ENCODE data around the gene IMPACT.
A peak's percentile ranks its signal among the peaks of the same experiment; 100 is the strongest.

IMPACT gene

GRCh38 chr18:24485681-24486080 lies 59.2 kb downstream of the IMPACT start:
- no peak for DNase-seq

- DNase-seq: no peak
Measured at GRCh38 chr18:24486684-24487083, 60.2 kb downstream of the IMPACT start.

GRCh38 chr18:24488824-24489493 lies 62.5 kb downstream of the IMPACT start:
- DNase-seq: peak; percentile 65

- no peak for DNase-seq
Measured at GRCh38 chr18:24490539-24490938, 64.1 kb downstream of the IMPACT start.

GRCh38 chr18:24491927-24492834 lies 65.7 kb downstream of the IMPACT start:
- DNase-seq: no peak

GRCh38 chr18:24494586-24494985 lies 68.1 kb downstream of the IMPACT start:
- no peak for DNase-seq

- DNase-seq: no peak
Measured at GRCh38 chr18:24497031-24497754, 70.7 kb downstream of the IMPACT start.

- DNase-seq: no peak
Measured at GRCh38 chr18:24499814-24500213, 73.3 kb downstream of the IMPACT start.

- DNase-seq: no peak
Measured at GRCh38 chr18:24500217-24500616, 73.7 kb downstream of the IMPACT start.

GRCh38 chr18:24500766-24501165 lies 74.3 kb downstream of the IMPACT start:
- DNase-seq: no peak

GRCh38 chr18:24502667-24503523 lies 76.4 kb downstream of the IMPACT start:
- no peak for DNase-seq
